CD4-positive, alpha-beta T cell treated with Interleukin-15 for 4 hours (primary cell): ENCODE measurements around the gene H19.

ENCODE experiments used
- DNase-seq: peaks from one replicate; pipeline ENCODE4 v3.0.0-alpha.2; 2020; ENCODE audit warnings: low spot score

Gene H19

DNA sequence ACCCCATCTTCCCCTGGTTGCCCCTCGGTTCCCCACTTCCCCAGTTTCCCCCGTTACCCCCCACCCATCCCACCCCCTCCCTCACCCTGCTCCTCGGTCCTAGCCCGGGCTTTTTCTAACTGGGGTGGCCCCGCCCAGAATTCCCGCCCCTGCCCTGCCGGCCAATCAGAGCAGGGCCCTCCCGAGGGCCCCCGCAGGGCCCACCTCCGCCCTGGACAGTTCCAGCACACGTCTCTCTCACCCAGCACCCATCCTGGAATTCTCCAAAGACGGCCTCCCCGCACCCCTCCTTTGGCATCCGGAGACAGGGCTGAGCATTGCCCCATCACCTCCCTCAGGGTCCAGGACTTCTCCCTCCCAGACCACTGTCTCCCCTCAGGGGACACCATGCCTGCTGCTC, at the start of gene H19:
TSS of gene H19 (minus strand) at position 88 of the 400 bp plus-strand sequence.
- DNase-seq = no peak

DNA sequence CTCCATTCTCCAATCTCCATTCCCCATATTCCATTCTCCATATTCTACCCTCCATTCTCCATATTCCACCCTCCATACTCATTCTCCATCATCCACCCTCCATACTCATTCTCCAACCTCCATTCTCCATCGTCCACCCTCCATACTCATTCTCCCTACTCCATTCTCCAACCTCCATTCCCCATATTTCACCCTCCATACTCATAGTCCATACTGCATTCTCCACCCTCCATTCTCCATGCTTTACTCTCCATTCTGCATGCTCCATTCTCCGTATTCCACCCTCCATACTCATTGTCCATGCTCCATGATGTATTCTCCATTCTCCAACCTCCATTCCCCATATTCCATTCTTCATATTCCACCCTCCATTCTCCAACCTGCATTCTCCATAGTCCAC, 44.3 kb upstream of the H19 start:
- no peak for DNase-seq

DNA sequence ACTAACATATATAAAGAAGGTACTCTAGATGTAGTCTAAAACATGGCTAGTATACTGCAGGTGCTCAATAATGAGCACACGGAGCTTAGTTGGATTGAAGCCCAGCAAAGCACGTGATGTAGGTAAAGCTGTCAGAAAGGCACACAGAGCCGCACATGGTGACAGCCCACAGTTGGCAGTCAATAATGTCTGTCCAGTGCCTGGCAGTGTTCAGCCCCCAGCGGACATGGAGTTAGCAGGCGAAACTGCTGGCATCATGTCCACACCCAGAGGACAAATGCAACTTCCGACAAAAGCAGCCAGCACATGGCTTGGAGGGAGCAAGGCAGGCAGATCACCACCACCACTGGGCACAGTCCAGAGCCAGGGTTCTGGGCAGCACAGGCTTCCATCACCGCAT, 43.5 kb upstream of the H19 start:
- DNase-seq = no peak

DNA sequence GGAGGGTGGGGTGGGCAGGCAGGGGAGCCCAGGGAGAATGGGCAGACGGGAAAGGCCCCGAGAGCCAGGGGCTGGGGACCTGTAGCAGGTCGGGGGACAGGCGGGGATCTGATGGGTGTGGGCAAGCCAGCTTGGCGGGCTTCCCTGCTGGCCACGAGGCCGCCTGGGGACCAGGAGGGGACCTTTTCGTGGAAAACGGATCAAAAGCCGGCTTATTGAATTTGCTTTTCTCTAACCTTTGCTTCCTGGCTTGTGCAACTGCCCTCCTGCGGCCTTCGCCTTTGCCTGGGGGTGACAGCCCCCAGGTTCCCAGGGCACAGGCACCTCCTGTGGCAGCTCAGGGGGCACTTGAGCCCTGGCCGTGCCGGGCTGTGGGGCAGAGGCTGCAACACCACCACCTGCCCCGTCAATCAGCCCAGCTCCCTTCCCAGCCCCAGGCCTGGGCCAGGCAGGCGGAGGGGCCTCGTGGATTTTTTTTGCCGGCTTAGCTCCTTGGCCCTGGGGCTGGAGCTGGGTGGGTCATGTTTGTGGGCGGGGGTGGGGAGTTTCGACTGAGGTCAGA, 41.6 kb upstream of the H19 start:
- DNase-seq = no peak

DNA sequence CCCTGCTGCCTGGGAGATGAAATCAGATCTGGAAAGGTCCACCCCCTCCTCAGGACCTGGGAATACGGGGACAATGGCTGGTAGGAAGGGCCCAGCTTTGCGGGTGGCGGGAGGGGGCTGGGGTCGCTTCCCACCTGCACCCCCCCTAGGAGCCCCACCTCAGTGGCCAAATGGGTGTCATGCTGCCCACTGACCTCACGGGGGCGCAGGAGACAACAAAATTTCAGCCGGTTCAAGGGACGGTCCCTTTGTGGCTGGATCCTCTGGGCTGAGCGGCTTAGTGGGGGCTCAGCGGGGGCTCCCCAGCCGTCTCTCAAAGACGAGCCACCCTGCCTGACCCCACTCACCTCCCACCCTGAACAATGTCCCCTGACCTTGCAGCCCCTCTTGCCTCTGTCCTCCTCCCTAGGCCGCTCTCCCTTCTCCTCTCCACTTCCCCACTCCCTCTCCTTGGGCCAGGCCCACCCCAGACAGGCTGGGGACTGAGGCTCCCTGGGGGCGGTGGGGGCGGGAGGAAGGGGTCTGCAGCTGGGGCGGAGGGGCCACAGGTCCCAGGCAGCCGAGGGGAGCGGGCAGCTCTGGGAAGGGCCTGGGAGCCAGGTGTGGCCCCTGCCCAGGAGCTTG, 39.3 kb upstream of the H19 start:
- no peak for DNase-seq

DNA sequence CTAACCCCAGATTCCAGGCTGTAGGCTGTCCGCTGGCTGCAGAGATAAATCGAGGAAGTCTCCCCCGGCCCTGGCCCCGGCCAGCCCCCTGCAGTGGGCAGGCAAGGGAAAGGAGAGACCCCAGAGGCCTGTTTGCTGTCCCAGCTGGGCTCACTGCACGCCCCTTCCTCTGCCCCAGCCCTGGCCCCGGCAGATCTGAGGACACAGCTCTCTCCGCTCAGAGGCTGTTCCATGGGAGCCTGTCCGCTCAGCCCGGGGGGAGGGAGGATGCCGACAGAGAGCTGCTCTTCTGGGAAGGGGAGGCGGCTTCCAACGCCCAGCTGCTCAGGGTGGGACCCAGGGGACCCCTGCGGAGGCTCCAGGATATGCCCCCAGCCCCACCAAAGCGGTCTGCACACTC, 37.7 kb upstream of the H19 start:
- DNase-seq = no peak

DNA sequence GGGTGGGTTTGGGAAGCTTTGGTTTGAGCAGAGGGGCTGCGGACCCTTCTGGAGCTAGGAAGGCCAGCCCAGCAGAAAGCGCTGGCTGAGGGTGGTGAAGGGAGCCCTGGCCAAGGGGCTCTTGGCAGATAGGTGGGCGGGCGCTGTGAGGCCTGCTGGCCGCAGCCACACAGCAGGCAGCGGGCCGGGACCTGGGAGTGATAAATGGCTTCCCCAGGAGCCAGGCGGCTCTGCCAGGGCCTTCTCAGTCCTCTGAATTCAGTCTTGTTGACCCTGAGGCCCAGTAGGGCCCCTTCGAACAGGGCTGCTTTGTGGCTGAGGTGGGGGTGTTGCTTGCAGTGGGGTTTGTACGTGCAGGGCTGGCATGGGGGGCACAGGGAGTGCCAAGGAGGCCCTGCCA, 33.4 kb upstream of the H19 start:
- DNase-seq = no peak

DNA sequence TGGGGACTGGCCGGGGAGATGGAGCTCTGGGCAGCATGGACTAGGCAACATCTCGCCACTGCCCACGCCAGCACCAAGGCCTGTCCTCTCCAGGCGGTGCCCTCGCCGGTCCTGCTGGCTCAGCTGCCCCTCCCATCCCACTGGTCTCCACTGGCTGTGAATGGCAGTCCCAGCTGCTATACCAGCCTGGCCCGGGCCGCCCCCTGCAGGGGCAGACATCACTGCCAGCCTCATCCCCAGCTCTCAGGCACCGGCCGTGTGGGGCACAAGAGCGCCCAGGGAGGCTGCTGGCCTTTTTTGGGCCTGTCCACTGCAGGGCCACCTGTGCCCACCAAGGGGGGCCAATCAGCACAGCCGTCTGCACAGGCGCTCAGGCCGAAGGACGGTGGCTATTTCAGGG, 30.1 kb upstream of the H19 start:
- no peak for DNase-seq

DNA sequence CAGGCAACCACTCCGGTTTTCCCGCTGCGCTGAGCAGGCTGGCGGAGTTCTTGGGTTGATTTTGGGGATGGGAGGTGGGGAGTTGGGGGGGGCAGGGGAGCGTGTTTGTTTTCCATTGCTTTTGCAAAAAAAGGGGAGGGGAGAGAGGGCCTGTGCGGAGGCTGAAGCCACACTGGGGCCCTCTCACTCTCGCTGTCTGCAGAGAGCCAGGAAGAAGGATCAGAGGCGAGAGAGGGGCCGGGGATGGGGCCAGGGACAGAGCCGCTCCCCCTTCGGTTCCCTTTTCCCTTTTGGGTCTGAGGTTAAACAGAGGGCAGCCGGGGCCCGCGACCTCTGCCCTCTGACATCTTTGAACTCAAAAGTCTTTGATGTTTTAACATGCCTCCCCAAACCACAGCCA, 17.4 kb upstream of the H19 start:
- no peak for DNase-seq

DNA sequence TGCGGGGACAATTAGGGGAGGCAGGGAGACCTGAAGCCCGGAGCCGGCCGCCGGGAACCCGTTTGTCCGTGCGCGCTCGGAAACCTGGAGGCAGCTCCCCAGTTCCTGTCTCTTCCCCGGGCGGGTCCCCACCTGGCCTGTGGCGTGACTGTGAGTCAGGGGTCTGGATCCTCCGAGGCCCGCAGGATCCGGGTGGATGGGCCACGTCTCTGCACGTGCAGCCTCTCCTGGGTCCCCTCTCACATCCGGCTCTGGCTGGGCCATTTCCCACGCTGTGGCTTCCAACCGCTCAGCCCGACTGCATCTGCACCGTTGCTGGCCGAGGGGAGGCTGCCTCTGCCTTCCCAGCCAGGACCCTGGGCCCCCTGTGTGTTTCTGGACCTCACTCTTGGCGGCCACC, 14.8 kb upstream of the H19 start:
- DNase-seq = no peak

DNA sequence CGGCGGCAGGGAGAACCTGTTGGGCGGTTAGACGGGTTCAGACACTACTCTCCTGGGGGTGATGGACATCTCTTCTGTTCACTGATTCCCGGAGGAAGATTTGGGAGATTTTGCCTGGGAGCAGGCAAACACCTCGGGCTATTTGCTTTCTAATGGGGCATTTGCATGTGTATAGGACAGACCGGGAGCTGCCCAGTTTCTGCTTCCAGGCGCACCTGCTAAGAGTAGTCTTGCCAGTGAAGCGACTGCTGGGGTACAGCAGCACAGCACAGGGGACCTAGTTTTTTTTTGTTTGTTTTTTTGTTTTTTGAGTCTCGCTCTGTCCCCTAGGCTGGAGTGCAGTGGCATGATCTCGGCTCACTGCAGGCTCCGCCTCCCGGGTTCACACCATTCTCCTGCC, 6.8 kb upstream of the H19 start:
- no peak for DNase-seq

DNA sequence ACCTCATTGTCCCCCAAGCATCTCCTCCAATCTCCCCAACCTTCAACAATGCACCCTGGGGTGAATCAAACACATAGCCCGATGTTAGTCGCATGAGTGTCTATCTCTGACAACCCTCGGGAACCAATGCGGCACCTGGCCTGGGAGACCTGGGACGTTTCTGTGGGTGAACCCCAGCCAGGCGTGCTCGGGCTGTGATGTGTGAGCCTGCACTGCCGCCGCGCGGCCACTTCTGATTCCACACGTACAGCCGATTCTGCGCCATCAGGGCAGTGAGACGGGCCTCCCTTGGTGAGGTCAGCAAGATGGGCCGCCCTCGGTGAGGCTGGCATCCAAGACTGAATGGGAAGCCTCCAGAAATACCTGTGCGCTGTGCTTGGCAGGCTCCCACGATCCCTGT, 5.2 kb upstream of the H19 start:
- DNase-seq = no peak

DNA sequence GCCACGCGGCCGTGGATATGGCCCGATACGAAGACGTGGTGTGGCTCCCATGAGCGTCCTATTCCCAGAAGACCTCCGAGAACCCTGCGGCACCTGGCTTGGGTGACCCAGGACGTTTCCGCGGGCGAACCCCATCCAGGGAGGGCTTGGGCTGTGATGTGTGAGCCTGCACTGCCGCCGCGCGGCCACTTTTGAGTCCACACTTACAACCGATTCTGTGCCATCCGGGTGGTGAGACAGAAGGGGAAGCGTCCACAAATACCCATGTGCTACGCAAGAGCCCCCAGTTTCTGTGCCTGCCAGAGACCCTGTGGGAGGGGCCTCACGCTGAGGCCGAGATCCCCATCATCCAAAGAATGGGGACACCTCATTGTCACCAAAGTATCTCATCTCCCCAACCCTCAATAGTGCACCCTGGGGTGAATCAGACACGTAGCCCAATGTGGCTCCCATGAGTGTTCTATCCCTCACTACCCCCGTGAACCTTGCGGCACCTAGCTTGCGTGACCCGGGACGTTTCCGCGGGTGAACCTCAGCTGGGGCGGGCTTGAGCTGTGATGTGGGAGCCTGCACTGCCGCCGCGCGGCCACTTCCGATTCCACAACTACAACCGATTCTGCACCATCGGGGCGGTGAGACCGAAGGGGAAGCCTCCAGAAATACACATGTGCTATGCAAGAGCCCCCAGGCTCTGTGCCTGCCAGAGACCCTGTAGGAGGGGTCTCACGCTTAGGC, 4.6 kb upstream of the H19 start:
- no peak for DNase-seq

DNA sequence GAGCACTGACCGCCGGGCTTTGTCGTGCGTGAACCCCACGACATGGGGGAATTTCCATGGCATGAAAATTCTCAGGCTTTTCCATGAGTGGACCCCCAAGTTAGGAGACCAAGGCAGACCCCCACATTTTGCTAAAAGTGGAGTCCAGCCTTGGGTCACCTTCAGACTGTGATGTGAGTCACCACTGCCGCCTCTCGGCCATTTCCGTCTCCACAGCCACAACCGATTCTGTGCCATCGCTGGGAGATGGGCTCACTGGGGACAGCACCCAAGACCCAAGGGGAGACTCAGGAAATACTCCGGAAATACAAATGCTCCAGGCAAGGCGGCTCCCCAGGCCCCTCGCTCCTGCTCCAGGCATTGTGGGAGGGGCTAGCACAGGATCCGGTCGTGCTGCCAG, 1.2 kb upstream of the H19 start:
- no peak for DNase-seq

DNA sequence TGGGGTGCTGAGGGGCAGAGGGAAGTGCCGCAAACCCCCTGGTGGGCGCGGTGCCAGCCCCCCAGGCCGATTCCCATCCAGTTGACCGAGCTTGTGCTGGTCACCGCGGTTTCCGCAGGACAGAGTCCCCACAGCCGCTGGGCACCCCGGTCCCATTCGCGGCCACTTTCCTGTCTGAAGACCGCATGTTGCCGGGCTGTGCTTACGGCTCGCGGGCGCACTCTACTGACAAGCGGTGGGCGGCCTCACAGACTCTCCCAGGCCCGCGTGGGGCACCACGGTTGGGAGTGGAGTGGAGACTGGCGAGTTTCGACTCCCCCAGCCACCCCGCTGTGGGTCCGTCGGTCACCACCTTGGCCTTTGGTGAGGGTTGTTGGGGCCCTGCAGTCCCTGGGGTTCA, 648 bp upstream of the H19 start:
- DNase-seq = no peak

DNA sequence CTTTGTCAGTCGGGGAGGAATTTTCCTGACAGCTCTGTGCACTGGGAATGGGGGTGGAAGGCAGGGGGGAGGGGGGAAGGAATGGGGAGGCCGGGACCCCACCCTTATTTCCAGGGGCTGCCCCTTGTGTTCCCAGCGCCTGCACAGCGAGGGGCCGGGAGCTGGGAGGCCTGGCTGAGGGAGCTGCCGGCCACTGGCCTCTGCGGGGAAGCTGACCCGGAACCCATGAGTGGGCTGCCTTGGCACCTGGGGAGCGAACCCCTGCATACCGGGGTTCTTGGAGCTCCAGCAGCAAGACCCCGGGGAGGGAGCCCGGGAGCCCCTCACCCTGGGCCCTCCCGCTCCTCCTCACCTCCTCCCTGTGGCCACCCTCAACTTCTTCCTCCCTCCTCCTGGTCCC, 3.5 kb downstream of the H19 start:
- no peak for DNase-seq

DNA sequence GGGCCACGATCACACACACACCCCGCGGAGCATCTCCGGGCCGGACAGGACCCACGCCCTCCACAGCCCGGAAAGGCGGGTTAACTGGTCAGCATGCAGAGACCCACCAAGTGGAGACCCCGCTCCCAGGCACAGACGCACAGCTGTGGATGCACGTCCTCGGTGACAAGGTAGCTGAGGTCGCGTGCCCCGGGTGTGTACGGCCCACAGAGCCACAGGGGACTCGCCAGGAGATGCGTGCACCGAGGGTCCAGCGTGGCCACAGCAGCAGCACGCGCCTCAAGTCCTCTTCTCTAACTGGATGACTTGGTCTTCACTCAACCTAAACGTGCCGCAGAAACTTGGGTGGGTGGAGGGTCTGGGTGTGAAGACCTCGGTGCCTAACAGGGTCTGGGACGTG, 5.5 kb downstream of the H19 start:
- DNase-seq = no peak

DNA sequence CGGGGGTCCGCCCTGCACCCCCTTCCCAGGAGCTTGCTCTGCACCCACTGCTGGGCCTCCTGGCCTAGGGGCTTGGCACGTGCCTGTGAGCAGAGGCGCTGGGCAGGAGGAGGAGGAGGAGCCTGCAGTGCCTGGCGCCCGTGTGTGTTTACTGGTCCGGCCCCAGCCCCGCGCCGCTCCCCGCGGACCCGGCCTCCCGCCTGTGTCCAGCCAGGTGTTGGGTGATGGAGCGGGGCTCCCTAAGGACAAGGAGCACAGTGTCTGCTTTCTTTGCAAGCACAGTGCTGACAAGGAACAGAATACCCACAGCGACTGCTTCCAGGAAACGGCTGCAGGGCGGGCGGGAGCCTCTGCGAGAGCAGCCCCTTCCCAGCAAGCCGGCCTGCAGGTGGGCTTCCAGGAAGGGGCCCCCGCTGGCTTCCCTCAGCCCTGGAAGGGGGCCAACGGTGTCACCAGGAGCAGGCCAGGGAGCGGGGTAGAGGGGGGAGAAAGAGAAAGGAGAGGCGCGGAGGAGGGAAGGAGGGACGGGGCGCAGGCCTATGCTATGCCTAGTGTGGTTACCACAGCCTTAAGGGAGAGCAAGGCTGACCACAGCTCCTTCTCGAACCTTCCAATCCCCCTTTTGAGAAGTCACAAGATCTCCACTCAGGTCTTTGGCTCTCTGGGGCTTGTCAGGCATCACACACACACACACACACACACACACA, 6.6 kb downstream of the H19 start:
- no peak for DNase-seq

DNA sequence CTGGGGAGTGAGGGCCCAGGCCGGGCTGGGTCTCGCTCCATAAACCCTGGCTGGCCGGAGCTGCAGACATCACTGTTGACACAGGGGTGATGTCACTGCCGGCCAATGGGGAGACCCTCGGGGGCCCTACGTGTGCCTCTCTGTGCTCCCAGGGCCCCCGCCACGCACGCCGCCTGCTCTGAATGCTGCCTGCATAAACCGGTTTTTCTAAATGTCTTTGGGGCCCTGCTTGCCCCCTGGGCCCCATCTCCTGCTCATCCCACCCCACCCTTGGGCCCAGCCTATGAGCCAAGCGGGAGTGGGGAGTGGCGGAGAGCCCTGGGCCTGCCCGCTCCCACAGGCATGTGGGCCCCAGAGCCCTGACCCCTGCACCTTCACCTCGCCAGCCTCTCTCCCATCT, 7.7 kb downstream of the H19 start:
- DNase-seq = no peak

DNA sequence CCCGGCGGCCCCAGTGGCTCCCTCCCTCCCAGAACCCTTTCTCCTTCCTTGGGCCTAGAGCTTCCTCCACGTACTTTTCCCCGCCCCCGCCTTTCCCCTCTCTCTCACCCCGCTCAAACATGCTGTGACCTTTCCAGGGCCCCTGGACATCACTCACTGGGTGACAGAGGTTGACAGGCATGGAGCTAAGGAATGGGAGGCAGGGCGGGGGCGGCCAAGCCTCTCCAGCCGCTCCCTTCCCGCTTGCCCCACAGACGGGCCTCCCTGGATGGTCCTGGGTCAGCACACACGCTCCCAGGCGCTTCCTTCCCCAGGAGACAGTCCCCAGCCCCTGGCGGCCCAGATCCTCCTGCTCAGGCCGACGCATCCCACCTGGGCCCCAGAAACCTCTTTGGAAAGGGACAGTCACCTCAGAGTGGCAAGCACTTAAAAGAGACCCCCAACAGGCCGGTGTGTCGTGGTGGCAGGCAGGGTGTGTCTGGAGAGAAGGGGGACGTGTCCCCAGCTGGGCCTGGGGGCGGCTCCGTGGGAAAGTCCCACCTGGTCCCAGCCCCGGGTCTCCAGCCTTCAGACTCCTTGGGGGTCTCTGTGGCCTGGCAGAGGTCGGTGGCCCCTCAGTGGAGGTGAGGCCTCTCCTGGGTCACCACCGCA, 8.8 kb downstream of the H19 start:
- no peak for DNase-seq

DNA sequence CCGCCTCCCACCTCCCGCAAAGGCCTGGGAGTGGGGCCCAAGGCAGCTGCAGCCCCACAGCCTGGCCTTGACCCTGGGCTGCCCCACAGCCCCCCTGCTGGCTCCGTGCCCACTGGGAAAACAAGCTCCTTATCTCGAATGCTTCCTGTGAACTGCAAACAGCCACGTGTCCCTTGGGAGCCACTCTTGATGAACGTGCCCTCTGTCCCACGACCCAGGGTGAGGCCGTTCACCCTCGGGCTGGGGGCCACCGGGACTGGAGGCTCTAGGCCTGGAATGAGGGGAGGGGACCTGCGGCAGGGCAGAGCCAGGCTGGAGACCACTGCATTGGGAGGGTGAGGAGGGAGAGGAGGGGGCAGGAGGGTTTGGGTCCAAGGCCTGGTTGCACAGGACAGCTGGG, 9.5 kb downstream of the H19 start:
- DNase-seq = no peak

DNA sequence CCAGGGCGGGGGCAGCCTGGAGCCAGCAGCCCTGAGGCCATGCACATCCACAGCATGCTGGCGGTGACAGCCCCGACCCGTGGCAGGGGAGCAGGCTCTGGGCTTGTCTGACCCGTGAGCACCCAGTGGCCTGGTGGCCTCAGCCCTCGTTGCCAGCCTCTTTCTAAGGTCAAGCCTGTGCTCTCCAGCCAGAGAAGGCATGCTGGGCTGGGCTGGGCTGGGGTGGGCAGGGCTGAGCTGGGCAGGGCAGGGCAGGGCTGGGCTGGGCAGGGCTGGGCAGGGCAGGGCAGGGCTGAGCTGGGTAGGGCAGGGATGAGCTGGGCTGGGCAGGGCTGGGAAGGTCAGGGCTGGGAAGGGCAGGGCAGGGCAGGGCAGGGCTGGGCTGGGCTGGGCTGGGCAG, 10.6 kb downstream of the H19 start:
- DNase-seq = no peak

DNA sequence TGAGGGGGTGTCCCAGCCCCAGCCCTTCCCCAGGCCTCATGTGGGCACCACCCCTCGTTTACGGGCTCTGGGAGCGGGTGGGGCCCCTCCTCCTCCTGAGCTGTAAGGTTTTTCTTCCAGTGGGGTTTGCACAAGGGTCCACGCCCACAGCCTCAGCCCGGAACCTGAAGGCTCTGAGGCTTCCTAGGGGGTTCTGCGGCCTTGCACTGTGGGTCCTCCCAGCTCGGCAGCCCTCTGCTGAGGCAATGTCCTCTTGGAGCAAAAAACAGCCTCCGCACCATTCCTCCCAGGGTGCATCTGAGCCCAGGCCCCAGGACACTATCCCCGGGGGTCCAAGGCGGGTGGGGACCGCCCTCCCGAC, 14.1 kb downstream of the H19 start:
- DNase-seq = no peak
